Neuronal stem cell (in vitro differentiated cells): Measurements from ENCODE around the gene GNB2.

Source experiments
- DNase-seq: peaks from one replicate; pipeline ENCODE4 v3.0.0-alpha.2; 2013; ENCODE audit warnings: low spot score
- H2AFZ ChIP-seq: one replicate; pipeline ENCODE4 v1.6.1; 2013; ENCODE audit warnings: mild to moderate bottlenecking, low read length, inconsistent platforms
- H2AK5ac ChIP-seq: 2 replicates; pipeline ENCODE4 v1.6.1; 2013; ENCODE audit warnings: low read depth, mild to moderate bottlenecking, inconsistent platforms, low read length, moderate library complexity, mixed read lengths
- H2BK120ac ChIP-seq: 2 replicates; pipeline ENCODE4 v1.6.1; 2013; ENCODE audit warnings: low read depth, mild to moderate bottlenecking, inconsistent platforms, low read length, moderate library complexity, mixed read lengths
- H2BK12ac ChIP-seq: one replicate; pipeline ENCODE4 v1.6.1; 2013; ENCODE audit warnings: low read length, inconsistent platforms
- H2BK15ac ChIP-seq: 2 replicates; pipeline ENCODE4 v1.6.1; 2013; ENCODE audit warnings: mild to moderate bottlenecking, low read length, inconsistent platforms, mixed read lengths
- H2BK5ac ChIP-seq: one replicate; pipeline ENCODE4 v1.6.1; 2013; ENCODE audit warnings: inconsistent platforms, mild to moderate bottlenecking, low read length, moderate library complexity
- H3K14ac ChIP-seq: one replicate; pipeline ENCODE4 v1.6.1; 2013; ENCODE audit warnings: low read length, inconsistent platforms
- H3K18ac ChIP-seq: 2 replicates; pipeline ENCODE4 v1.6.1; 2013; ENCODE audit warnings: low read length, inconsistent platforms
- H3K23ac ChIP-seq: 2 replicates; pipeline ENCODE4 v1.6.1; 2013; ENCODE audit warnings: low read depth, mild to moderate bottlenecking, mixed read lengths, low read length, inconsistent platforms; ENCODE audit not compliant: poor library complexity
- H3K27ac ChIP-seq: replicated peaks from 3 replicates; pipeline ENCODE4 v1.5.1; 2013; ENCODE audit warnings: low read length, inconsistent platforms
- H3K27me3 ChIP-seq, 3 experiments: 2 replicates each; pipeline ENCODE4 v1.6.1; 2013; ENCODE audit warnings: low read length in 3 of 3, mild to moderate bottlenecking in 2 of 3, inconsistent platforms in 1 of 3, low read depth in 1 of 3, mixed read lengths in 1 of 3, moderate library complexity in 1 of 3; ENCODE audit not compliant: control insufficient read depth in 3 of 3, insufficient read depth in 3 of 3
- H3K36me3 ChIP-seq, 2 donors: replicated peaks in 1 of 2; 2 replicates each; pipeline ENCODE4 v1.6.1; 2013; ENCODE audit warnings: low read length in 2 of 2; ENCODE audit not compliant: control insufficient read depth in 2 of 2, insufficient read depth in 2 of 2
- H3K4ac ChIP-seq: 2 replicates; pipeline ENCODE4 v1.6.1; 2013; ENCODE audit warnings: inconsistent platforms, mild to moderate bottlenecking, low read length, moderate library complexity
- H3K4me1 ChIP-seq, 2 donors: 1 replicate in 1 of 2; 2 replicates in 1 of 2; pipeline ENCODE4 v1.6.1; 2013; ENCODE audit warnings: low read length in 2 of 2, low read depth in 1 of 2; ENCODE audit not compliant: control insufficient read depth in 2 of 2, insufficient read depth in 1 of 2
- H3K4me2 ChIP-seq: one replicate; pipeline ENCODE4 v1.6.1; 2013; ENCODE audit warnings: mild to moderate bottlenecking, low read length, inconsistent platforms; ENCODE audit not compliant: insufficient read depth, poor library complexity, severe bottlenecking
- H3K4me3 ChIP-seq, 2 donors: 2 replicates each; pipeline ENCODE4 v1.5.1; 2013; ENCODE audit warnings: low read length in 2 of 2, mild to moderate bottlenecking in 2 of 2, inconsistent platforms in 1 of 2, moderate library complexity in 1 of 2
- H3K79me1 ChIP-seq: one replicate; pipeline ENCODE4 v1.6.1; 2013; ENCODE audit warnings: low read depth, mild to moderate bottlenecking, inconsistent platforms, low read length, moderate library complexity
- H3K9ac ChIP-seq: one replicate; pipeline ENCODE4 v1.6.1; 2013; ENCODE audit warnings: mild to moderate bottlenecking, low read depth, low read length, inconsistent platforms; ENCODE audit not compliant: poor library complexity
- H3K9me3 ChIP-seq, 2 donors: replicated peaks in 1 of 2; 2 replicates each; pipeline versions ENCODE3 to v1.6.1; 2013; ENCODE audit warnings: low read length in 2 of 2, mild to moderate bottlenecking in 2 of 2, inconsistent platforms in 1 of 2, low read depth in 1 of 2, mixed read lengths in 1 of 2, moderate library complexity in 1 of 2; ENCODE audit not compliant: control insufficient read depth in 2 of 2, insufficient read depth in 1 of 2
- H4K8ac ChIP-seq: one replicate; pipeline ENCODE4 v1.6.1; 2013; ENCODE audit warnings: low read depth, mild to moderate bottlenecking, inconsistent platforms, low read length, moderate library complexity
- H4K91ac ChIP-seq: one replicate; pipeline ENCODE4 v1.6.1; 2013; ENCODE audit warnings: low read length, low read depth, mild to moderate bottlenecking, inconsistent platforms; ENCODE audit not compliant: poor library complexity
- WGBS, 2 donors: extraction: QIAGEN DNeasy Blood & Tissue Kit; methylation state at CpG; one replicate each; pipeline ENCODE4 v1.1.7; 2013; ENCODE audit warnings: missing lambda C conversion rate in 2 of 2, mixed read lengths in 1 of 2; ENCODE audit not compliant: insufficient read length in 2 of 2, insufficient replicate concordance in 1 of 2; ENCODE audit errors: extremely low coverage in 2 of 2; 5-methylcytosine and 5-hydroxymethylcytosine counted together

Gene GNB2

GRCh38 chr7:100670074-100670473 is 3.5 kb upstream of the GNB2 start:
- Histone ChIP-seq H2AFZ (no peak overlapping the region), H3K79me1 (peaks cover 3% of the 10 kb centered on the region), H2BK15ac (no peak overlapping the region), H3K14ac (no peak overlapping the region), H3K4me1 (no peaks in the 10 kb centered on the region), H3K9ac (no peak overlapping the region), H4K91ac (no peak overlapping the region), H3K36me3 (no peaks in the 10 kb centered on the region), H3K27ac (no peak overlapping the region), H3K4me2 (no peak overlapping the region), H3K27me3 (peaks cover 0 to 2% (median 0%) of the 10 kb centered on the region in 3 experiments), H2BK120ac (no peak overlapping the region), H4K8ac (no peak overlapping the region), H2AK5ac (no peak overlapping the region), H3K4ac (no peak overlapping the region), H3K23ac (no peak overlapping the region), H3K9me3 (no peaks in the 10 kb centered on the region), H3K4me3 (no peak overlapping the region), H2BK5ac (no peak overlapping the region), H3K18ac (no peak overlapping the region), H2BK12ac (no peak overlapping the region)
- WGBS, 2 donors: no CpG with 5 or more reads among the region's 8 CpGs
- DNase-seq: no peak

GRCh38 chr7:100671353-100672327 is 1.9 kb upstream of the GNB2 start:
- no peak overlapping the region for H2BK120ac ChIP-seq
- no peak overlapping the region for H3K9ac ChIP-seq
- H3K36me3 ChIP-seq: peaks cover 1 to 4% of the 10 kb centered on the region in 2 donors
- no peak overlapping the region for H4K8ac ChIP-seq
- no peak overlapping the region for H2BK5ac ChIP-seq
- no peak overlapping the region for H3K4ac ChIP-seq
- no peak overlapping the region for H2BK15ac ChIP-seq
- H3K4me1 ChIP-seq: peaks cover 2 to 3% of the 10 kb centered on the region in 2 donors
- H3K4me3 ChIP-seq: peak overlapping the region in 1 of 2 donors; percentile 42
- H2AK5ac ChIP-seq: no peak overlapping the region
- no peaks in the 10 kb centered on the region for H3K9me3 ChIP-seq
- WGBS, 2 donors: no CpG with 5 or more reads among the region's 18 CpGs
- DNase-seq: no peak
- no peak overlapping the region for H4K91ac ChIP-seq
- H3K18ac ChIP-seq: no peak overlapping the region
- H3K27me3 ChIP-seq: peaks cover 0 to 2% (median 0%) of the 10 kb centered on the region in 3 experiments
- H2BK12ac ChIP-seq: no peak overlapping the region
- H3K79me1 ChIP-seq: peaks cover 9% of the 10 kb centered on the region
- H3K23ac ChIP-seq: no peak overlapping the region
- no peak overlapping the region for H3K14ac ChIP-seq
- H3K4me2 ChIP-seq: no peak overlapping the region
- no peak overlapping the region for H3K27ac ChIP-seq
- no peak overlapping the region for H2AFZ ChIP-seq

DNA sequence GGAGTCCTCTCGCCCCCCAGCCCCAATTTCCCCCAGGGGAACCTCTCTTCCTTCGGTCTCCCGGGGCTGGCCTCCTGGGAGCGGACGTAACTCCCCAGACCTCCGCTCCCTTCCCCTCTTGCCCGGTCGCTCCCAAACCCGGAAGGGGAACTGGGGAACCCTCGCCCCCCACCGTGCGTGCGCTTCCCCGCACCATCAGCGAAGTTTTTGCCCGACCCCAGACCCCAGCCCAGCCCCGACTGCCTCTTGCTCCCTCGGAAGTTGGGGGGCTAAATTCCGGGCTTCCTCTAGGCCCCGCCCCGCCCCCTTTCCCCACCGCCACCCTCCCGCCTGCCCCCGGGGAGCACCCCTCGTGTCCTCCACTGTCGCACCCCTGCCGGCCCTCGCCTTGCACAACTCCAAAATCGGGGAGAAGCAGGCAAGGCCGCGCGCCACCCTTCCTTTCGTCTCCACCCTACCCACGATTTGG is 436 bp downstream of the GNB2 start:
- DNase-seq: no peak
- peak overlapping the region; percentile 96 for H3K18ac ChIP-seq
- no CpG with 5 or more reads among the region's 34 CpGs for WGBS, 2 donors
- peaks cover 20% of the 10 kb centered on the region for H3K79me1 ChIP-seq
- no peak overlapping the region for H3K14ac ChIP-seq
- H2BK120ac ChIP-seq: no peak overlapping the region
- no peaks in the 10 kb centered on the region for H3K27me3 ChIP-seq
- H3K9me3 ChIP-seq: no peaks in the 10 kb centered on the region
- peak overlapping the region; percentile 97 for H3K9ac ChIP-seq
- peak overlapping the region; percentile 89 for H3K23ac ChIP-seq
- peak overlapping the region; percentile 99 for H2AFZ ChIP-seq
- no peak overlapping the region for H2BK12ac ChIP-seq
- peaks cover 2 to 3% of the 10 kb centered on the region in 2 donors for H3K4me1 ChIP-seq
- peak overlapping the region; percentile 93 for H3K4me2 ChIP-seq
- H3K4ac ChIP-seq: no peak overlapping the region
- peak overlapping the region; percentile 90 to 97 for H3K4me3 ChIP-seq
- peak overlapping the region; percentile 97 for H2AK5ac ChIP-seq
- peaks cover 21 to 27% of the 10 kb centered on the region in 2 donors for H3K36me3 ChIP-seq
- H3K27ac ChIP-seq: peak overlapping the region; percentile 37
- H4K8ac ChIP-seq: no peak overlapping the region
- peak overlapping the region; percentile 78 for H2BK5ac ChIP-seq
- H2BK15ac ChIP-seq: peak overlapping the region; percentile 67
- H4K91ac ChIP-seq: no peak overlapping the region
